ENCODE measurements around the gene ENC1.
A peak's percentile ranks its signal among the peaks of the same experiment; 100 is the strongest.

ENC1 gene

GRCh38 chr5:74631081-74631953 is 9.2 kb downstream of the ENC1 start:
- peak in 1 of 2 donors; percentile 45 for DNase-seq (ENCODE audit: low spot score in 2 of 2)
- H3K36me3 Mint-ChIP-seq, result peaks cover 6% of the 10 kb centered on the region

DNA sequence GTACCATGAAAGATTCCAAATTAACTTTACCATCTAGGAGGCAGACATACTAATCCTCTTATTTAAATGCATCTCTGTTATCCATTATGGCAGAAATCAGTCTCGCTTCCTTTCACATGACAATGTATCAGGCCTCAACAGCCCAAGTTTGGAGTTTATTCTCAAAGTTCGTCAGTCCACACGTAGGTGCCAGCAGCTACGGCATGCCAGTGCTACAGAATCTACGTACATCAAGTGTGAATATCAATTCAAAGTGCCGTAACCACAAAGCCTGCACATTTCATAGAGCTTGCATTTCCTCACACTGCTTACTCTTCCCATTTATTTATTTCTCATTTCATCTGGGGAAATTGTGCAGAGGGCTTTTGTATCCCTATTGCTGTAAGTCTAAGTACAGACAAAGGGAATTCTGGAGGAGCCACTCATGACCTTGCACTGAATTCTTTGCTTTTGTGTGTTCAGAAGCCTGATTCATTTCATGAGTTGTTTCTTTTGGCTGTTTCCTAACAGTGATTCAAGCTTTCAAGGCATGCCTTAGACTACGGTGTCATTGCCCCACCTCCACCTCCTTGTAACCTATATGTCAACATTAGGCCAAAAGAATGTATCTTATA is 10.0 kb downstream of the ENC1 start:
- Mint-ChIP-seq H3K4me1 (peaks cover 16% of the 10 kb centered on the region), H3K4me3 (no peak overlapping the region), H3K27me3 (no peaks in the 10 kb centered on the region), H3K36me3 (peaks cover under 1% of the 10 kb centered on the region), H3K27ac (peak overlapping the region; percentile 83), H3K9me3 (no peaks in the 10 kb centered on the region)
- DNase-seq (ENCODE audit: low spot score in 2 of 2), result no peak
- ATAC-seq (ENCODE audit: low read depth), result peak; percentile 40

More at GRCh38 chr5:74631081-74631953, 9.2 kb downstream of the ENC1 start:
- no peaks in the 10 kb centered on the region for H3K9me3 Mint-ChIP-seq
- ATAC-seq (ENCODE audit: low read depth), result peak; percentile 91
- no peaks in the 10 kb centered on the region for H3K27me3 Mint-ChIP-seq
- peak overlapping the region; percentile 83 for H3K27ac Mint-ChIP-seq
- H3K4me1 Mint-ChIP-seq, result peaks cover 16% of the 10 kb centered on the region
- peak overlapping the region; percentile 58 for H3K4me3 Mint-ChIP-seq

- Mint-ChIP-seq H3K9me3 (no peaks in the 10 kb centered on the region), H3K4me3 (no peak overlapping the region), H3K27me3 (no peaks in the 10 kb centered on the region), H3K4me1 (peaks cover 16% of the 10 kb centered on the region), H3K36me3 (no peaks in the 10 kb centered on the region), H3K27ac (no peak overlapping the region)
- ATAC-seq (ENCODE audit: low read depth) (no peak), DNase-seq (ENCODE audit: low spot score in 2 of 2) (no peak)
Observed at GRCh38 chr5:74629326-74629725, 11.2 kb downstream of the ENC1 start.

- no peaks in the 10 kb centered on the region for H3K9me3 Mint-ChIP-seq
- no peaks in the 10 kb centered on the region for H3K36me3 Mint-ChIP-seq
- ATAC-seq (ENCODE audit: low read depth) (no peak), DNase-seq (ENCODE audit: low spot score in 2 of 2) (no peak)
- no peaks in the 10 kb centered on the region for H3K27me3 Mint-ChIP-seq
- no peak overlapping the region for H3K4me3 Mint-ChIP-seq
- H3K4me1 Mint-ChIP-seq, result peaks cover 16% of the 10 kb centered on the region
- H3K27ac Mint-ChIP-seq, result no peak overlapping the region
Observed at GRCh38 chr5:74628359-74628758, 12.2 kb downstream of the ENC1 start.

DNA sequence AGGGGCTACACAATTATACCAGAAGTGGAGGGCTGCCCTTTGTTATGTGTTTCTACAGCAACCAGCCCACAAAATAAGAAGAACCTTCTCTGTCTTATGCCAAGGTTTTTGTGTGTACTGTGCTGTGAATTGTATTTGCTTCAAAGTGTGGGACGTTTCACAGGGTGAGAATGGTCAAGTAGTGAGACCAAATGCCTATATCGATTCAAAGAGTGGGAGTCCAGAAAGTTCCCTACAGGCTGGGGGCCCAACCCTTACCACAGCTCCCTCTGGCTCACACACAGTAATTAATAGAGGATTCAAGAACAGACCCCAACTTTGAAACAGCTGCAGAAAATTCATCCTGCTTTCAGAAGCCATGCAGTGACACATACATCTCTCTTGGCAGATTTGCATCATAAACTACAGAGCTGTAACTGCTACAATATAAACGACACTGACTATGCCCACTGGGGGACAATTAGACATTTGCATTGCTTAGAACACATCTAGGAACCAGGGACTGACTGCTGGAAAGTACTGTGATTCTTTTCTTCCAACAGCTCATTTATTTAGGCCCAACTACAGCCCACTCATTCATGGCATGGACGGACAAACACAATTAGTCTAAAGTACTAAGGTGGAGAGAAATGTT is 12.8 kb downstream of the ENC1 start:
- no peak overlapping the region for H3K27ac Mint-ChIP-seq
- no peak overlapping the region for H3K4me3 Mint-ChIP-seq
- no peaks in the 10 kb centered on the region for H3K9me3 Mint-ChIP-seq
- no peaks in the 10 kb centered on the region for H3K27me3 Mint-ChIP-seq
- ATAC-seq (ENCODE audit: low read depth), result no peak
- no peak for DNase-seq (ENCODE audit: low spot score in 2 of 2)
- H3K4me1 Mint-ChIP-seq, result peaks cover 16% of the 10 kb centered on the region
- no peaks in the 10 kb centered on the region for H3K36me3 Mint-ChIP-seq

- Mint-ChIP-seq H3K4me1 (peaks cover 8% of the 10 kb centered on the region), H3K9me3 (no peaks in the 10 kb centered on the region), H3K36me3 (no peaks in the 10 kb centered on the region), H3K27ac (no peak overlapping the region), H3K27me3 (no peaks in the 10 kb centered on the region), H3K4me3 (no peak overlapping the region)
- ATAC-seq (ENCODE audit: low read depth) (no peak), DNase-seq (ENCODE audit: low spot score in 2 of 2) (no peak)
Observed at GRCh38 chr5:74626386-74627222, 13.9 kb downstream of the ENC1 start.

DNA sequence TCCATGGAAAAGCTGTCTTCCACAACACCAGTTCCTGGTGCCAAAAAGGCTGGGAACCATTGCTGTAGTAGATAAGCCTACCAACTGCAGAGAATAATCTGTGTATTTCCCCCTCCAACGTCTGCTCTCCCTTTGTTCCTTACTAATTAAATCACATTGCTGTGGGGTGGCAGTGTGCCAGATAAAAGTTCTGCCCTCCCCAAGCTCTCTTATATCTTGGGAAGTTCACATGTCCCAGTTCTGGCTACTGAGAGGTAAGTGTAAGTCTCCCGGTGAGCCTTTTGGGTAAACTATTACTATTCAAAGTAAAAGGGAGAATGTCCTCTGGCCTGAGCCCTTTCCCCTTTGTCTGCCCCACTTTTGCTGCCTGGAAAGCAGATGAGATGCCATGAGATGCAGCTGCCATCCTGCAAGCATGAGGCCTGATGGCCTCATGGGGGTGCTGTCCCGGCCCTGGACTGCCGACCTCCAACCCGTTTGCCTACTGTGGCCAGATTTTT is 14.7 kb downstream of the ENC1 start:
- Mint-ChIP-seq H3K27me3 (peaks cover under 1% of the 10 kb centered on the region), H3K4me3 (no peak overlapping the region), H3K36me3 (no peaks in the 10 kb centered on the region), H3K4me1 (peaks cover 2% of the 10 kb centered on the region), H3K9me3 (no peaks in the 10 kb centered on the region), H3K27ac (no peak overlapping the region)
- ATAC-seq (ENCODE audit: low read depth) (no peak), DNase-seq (ENCODE audit: low spot score in 2 of 2) (no peak)

DNA sequence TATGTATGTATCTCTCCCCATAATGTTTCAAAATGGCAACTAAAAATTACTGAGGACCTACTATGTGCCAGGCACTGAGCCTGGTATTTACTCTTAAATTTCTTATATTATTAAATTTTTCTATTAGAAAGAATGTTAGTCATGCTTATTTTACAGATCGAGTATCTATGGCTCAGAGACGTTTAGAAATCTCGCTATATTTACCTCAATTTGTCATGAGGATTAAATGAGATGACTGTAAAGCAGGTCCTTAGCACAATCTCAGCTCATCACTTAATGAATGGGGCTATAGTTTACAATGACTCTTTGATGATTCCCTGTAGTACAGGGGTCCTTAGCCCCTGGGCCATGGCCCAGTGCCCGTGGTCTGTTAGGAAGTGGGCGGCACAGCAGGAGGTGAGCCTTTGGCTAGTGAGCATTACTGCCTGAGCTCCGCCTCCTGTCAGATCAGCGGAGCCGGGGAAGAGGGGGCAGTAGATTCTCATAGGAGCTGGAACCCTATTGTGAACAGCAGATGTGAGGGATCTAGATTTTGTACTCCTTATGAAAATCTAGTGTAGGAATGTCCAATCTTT is 15.5 kb downstream of the ENC1 start:
- no peak for DNase-seq (ENCODE audit: low spot score in 2 of 2)
- Mint-ChIP-seq H3K4me1 (no peaks in the 10 kb centered on the region), H3K4me3 (no peak overlapping the region), H3K36me3 (no peaks in the 10 kb centered on the region), H3K9me3 (no peaks in the 10 kb centered on the region), H3K27me3 (peaks cover 4% of the 10 kb centered on the region), H3K27ac (no peak overlapping the region)
- no peak for ATAC-seq (ENCODE audit: low read depth)

GRCh38 chr5:74624501-74624900 is 16.0 kb downstream of the ENC1 start:
- H3K27me3 Mint-ChIP-seq, result peaks cover 4% of the 10 kb centered on the region
- no peak for DNase-seq (ENCODE audit: low spot score in 2 of 2)
- H3K4me3 Mint-ChIP-seq, result no peak overlapping the region
- no peaks in the 10 kb centered on the region for H3K36me3 Mint-ChIP-seq
- H3K9me3 Mint-ChIP-seq, result no peaks in the 10 kb centered on the region
- H3K27ac Mint-ChIP-seq, result no peak overlapping the region
- H3K4me1 Mint-ChIP-seq, result no peaks in the 10 kb centered on the region
- ATAC-seq (ENCODE audit: low read depth), result no peak

GRCh38 chr5:74623748-74624408 is 16.6 kb downstream of the ENC1 start:
- DNase-seq (ENCODE audit: low spot score in 2 of 2), result no peak
- Mint-ChIP-seq H3K27me3 (peaks cover 4% of the 10 kb centered on the region), H3K9me3 (no peaks in the 10 kb centered on the region), H3K4me3 (no peak overlapping the region), H3K27ac (no peak overlapping the region), H3K4me1 (no peaks in the 10 kb centered on the region), H3K36me3 (no peaks in the 10 kb centered on the region)
- no peak for ATAC-seq (ENCODE audit: low read depth)

DNA sequence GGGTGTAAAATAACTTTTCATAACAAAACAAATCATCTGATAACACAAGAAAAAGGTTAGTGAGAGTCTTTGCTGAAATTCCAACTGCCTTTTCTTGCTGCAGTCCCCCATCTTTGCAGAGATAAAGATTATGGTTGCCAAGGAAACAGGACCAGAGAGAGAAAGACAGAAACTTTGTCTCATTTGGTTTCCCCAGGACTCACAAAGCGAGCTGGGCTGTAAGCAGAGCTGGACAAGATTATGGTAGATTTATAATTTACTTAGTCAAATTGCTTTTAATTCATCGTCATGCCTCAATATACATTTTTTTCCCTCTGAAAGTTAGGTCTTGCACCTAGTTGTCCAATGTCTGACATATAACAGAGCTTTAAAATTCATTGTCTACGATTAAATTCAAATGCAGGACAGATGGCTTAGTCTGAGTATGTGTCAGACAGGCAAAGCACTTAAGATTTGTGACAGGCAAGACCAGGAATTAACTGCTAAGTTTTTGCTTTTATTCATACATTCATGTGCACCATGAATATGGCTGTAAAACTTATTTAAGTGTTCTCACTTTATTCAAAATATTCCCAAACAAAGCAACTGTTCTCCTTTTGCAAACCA is 17.4 kb downstream of the ENC1 start:
- ATAC-seq (ENCODE audit: low read depth) (no peak), DNase-seq (ENCODE audit: low spot score in 2 of 2) (no peak)
- no peak overlapping the region for H3K4me3 Mint-ChIP-seq
- no peaks in the 10 kb centered on the region for H3K9me3 Mint-ChIP-seq
- H3K4me1 Mint-ChIP-seq, result no peaks in the 10 kb centered on the region
- no peaks in the 10 kb centered on the region for H3K36me3 Mint-ChIP-seq
- no peak overlapping the region for H3K27ac Mint-ChIP-seq
- peaks cover 4% of the 10 kb centered on the region for H3K27me3 Mint-ChIP-seq

DNA sequence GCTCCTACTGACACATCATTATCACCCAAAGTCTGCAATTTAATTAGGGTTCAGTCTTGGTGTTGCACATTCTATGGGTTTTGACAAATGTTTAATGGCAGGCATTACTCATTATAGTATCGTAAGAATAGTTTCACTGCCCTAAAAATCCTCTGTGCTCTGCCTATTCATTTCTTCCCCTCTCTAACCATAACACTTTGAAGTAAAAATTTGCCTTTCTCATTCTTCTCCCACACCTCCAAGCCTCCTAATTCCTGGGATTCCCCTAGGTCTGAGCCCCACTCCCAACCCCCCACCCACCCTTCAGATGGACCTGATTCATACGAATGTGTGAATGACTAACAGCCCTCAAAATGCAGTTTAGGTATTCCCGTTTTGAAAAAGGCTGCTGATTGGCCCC is 18.4 kb downstream of the ENC1 start:
- no peak overlapping the region for H3K4me3 Mint-ChIP-seq
- no peaks in the 10 kb centered on the region for H3K4me1 Mint-ChIP-seq
- no peak for DNase-seq (ENCODE audit: low spot score in 2 of 2)
- H3K27ac Mint-ChIP-seq, result no peak overlapping the region
- peaks cover 4% of the 10 kb centered on the region for H3K27me3 Mint-ChIP-seq
- H3K9me3 Mint-ChIP-seq, result no peaks in the 10 kb centered on the region
- no peaks in the 10 kb centered on the region for H3K36me3 Mint-ChIP-seq
- ATAC-seq (ENCODE audit: low read depth), result no peak

DNA sequence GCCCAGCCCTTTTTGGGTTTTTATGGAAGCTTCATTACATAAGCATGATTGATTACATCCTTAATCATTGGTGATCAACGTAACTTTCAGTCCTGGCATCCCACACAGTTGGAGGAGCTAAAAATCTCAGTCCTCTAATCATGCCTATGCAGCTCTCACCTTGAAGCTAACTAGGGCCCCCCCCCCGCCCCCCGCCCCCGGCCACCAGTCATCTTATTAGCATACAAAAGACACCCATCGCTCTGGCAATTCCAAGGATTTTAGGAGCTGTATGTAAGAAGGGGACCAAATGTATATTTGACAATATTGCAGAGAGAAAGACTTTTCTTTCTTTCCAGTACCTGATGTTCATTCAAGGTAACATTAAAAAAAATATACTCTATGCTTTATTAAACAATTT is 19.0 kb downstream of the ENC1 start:
- Mint-ChIP-seq H3K27me3 (peaks cover 4% of the 10 kb centered on the region), H3K36me3 (no peaks in the 10 kb centered on the region), H3K27ac (no peak overlapping the region), H3K9me3 (no peaks in the 10 kb centered on the region), H3K4me1 (no peaks in the 10 kb centered on the region), H3K4me3 (no peak overlapping the region)
- ATAC-seq (ENCODE audit: low read depth), result no peak
- DNase-seq (ENCODE audit: low spot score in 2 of 2), result no peak

Data from memory B cell (primary cell).